K562 (cell line): ENCODE data around the gene ADPRH. TPM values are rescaled to one million over a fixed set of nuclear protein-coding genes. Genes with fewer than 3 reads are reported as not detected.

Source experiments
- ATAC-seq: fragments of 200-7000 bp; cut with Tn5 transposase; 3 replicates; pipeline ENCODE4 v1.9.1; 2020; ENCODE audit warnings: moderate library complexity
- BruUV-seq: library from RNA; stranded (reverse); fragments of 400-500 nt; replicated peaks from 2 replicates; lab custom pipeline; 2021; lab: Mats Ljungman, UMichigan
- CTCF ChIA-PET: fragments of 300-600 bp; formaldehyde crosslinking; extraction: SDS; loops from one replicate; lab custom pipeline; 2021; ENCODE audit warnings: low intra/inter-chr PET ratio; lab: Yijun Ruan, JAX
- POLR2A ChIA-PET: fragments of 300-600, 350-650 bp; sonication (Branson Sonifier 250); formaldehyde crosslinking; extraction: SDS; loops from one replicate; lab custom pipeline; 2021; ENCODE audit warnings: antibody characterized with exemption, inconsistent platforms; lab: Yijun Ruan, JAX
- DNase-seq, 4 experiments: peaks; one replicate each; pipeline versions ENCODE4 v3.0.0 to v3.0.0-alpha.2; 2011 to 2018; ENCODE audit warnings: low spot score in 3 of 4, mixed read lengths in 3 of 4; ENCODE audit errors: extremely low read depth in 1 of 4
- FAIRE-seq: peaks from 2 replicates; lab custom pipeline; 2011; peaks lifted over from hg19 to GRCh38; lab: Jason Lieb, UNC
- H2AFZ ChIP-seq: 2 replicates; pipeline ENCODE4 v1.6.0; 2011; ENCODE audit warnings: low read depth, low read length, control low read depth, inconsistent platforms
- H3K27ac ChIP-seq: fragments of 200-600 bp; 3 replicates; pipeline ENCODE4 v1.8.0; 2011; ENCODE audit warnings: low read depth, mild to moderate bottlenecking, control low read depth, inconsistent platforms, low read length, moderate library complexity, mixed read lengths; ENCODE audit errors: extremely low read depth
- H3K27me3 ChIP-seq, 2 experiments: fragments of 300-600 bp in 1 of 2; 2 replicates in 1 of 2; 3 replicates in 1 of 2; pipeline versions ENCODE4 v1.6.0 to v1.8.0; 2011; ENCODE audit warnings: inconsistent platforms in 2 of 2, low read length in 2 of 2, mild to moderate bottlenecking in 1 of 2, mixed read lengths in 1 of 2, moderate library complexity in 1 of 2; ENCODE audit not compliant: control insufficient read depth in 2 of 2, insufficient read depth in 2 of 2
- H3K36me3 ChIP-seq: fragments of 300-600 bp; 3 replicates; pipeline ENCODE4 v1.8.0; 2011; ENCODE audit warnings: mild to moderate bottlenecking, low read length, inconsistent platforms; ENCODE audit not compliant: control insufficient read depth, insufficient read depth
- H3K4me1 ChIP-seq, 2 experiments: fragments of 200-600 bp in 1 of 2; replicated peaks in 1 of 2; 2 replicates in 1 of 2; 3 replicates in 1 of 2; pipeline versions ENCODE4 v1.5.1 to v1.8.0; 2011; ENCODE audit warnings: inconsistent platforms in 2 of 2, low read length in 2 of 2, mild to moderate bottlenecking in 1 of 2, mixed read lengths in 1 of 2, moderate library complexity in 1 of 2; ENCODE audit not compliant: control insufficient read depth in 2 of 2, insufficient read depth in 2 of 2
- H3K4me2 ChIP-seq: 2 replicates; pipeline ENCODE4 v1.6.1; 2011; ENCODE audit warnings: low read length, control low read depth, inconsistent platforms, mixed read lengths; ENCODE audit not compliant: insufficient read depth
- H3K4me3 ChIP-seq: fragments of 200-600 bp; sonication (generic), shearing (Covaris generic); 2 replicates; pipeline ENCODE4 v1.5.1; 2016; ENCODE audit warnings: control low read depth, inconsistent platforms
- H3K79me2 ChIP-seq: fragments of 200-600 bp; 3 replicates; pipeline ENCODE4 v1.8.0; 2011; ENCODE audit warnings: low read length, inconsistent platforms; ENCODE audit not compliant: control insufficient read depth, insufficient read depth
- H3K9ac ChIP-seq, 2 experiments: 2 replicates each; pipeline versions ENCODE4 v1.6.0 to v1.6.1; 2011; ENCODE audit warnings: low read depth in 2 of 2, low read length in 2 of 2, control low read depth in 1 of 2, inconsistent platforms in 1 of 2, mild to moderate bottlenecking in 1 of 2, mixed read lengths in 1 of 2; ENCODE audit not compliant: insufficient read depth in 1 of 2
- H3K9me1 ChIP-seq: one replicate; pipeline ENCODE4 v1.6.0; 2011; ENCODE audit warnings: inconsistent platforms, mild to moderate bottlenecking, low read length, moderate library complexity; ENCODE audit not compliant: control insufficient read depth, insufficient read depth
- H3K9me3 ChIP-seq: replicated peaks from 2 replicates; pipeline ENCODE4 v1.5.1; 2011; ENCODE audit warnings: low read depth, low read length, inconsistent platforms; ENCODE audit not compliant: control insufficient read depth, insufficient read depth
- H4K20me1 ChIP-seq: replicated peaks from 2 replicates; pipeline ENCODE4 v1.6.1; 2011; ENCODE audit warnings: low read length, inconsistent platforms, mixed read lengths; ENCODE audit not compliant: control insufficient read depth, insufficient read depth
- E2F3 ChIP-seq: fragments of 250-450 bp; sonication (Bioruptor Pico); IDR thresholded peaks from 2 replicates; pipeline ENCODE4 v1.4.0; 2020; ENCODE audit warnings: mild to moderate bottlenecking
- EHMT2 ChIP-seq: fragments of 450-650 bp; IDR thresholded peaks from 2 replicates; pipeline ENCODE4 v1.6.1; 2018; ENCODE audit warnings: antibody characterized with exemption
- HDAC8 ChIP-seq: fragments of 450-650 bp; IDR thresholded peaks from 2 replicates; pipeline ENCODE4 v1.6.1; 2016; ENCODE audit warnings: mild to moderate bottlenecking, missing genetic modification characterization, moderate library complexity, missing compliant biosample characterization
- HIVEP1 ChIP-seq: fragments of 250-450 bp; sonication (Bioruptor Pico); IDR thresholded peaks from 2 replicates; pipeline ENCODE4 v1.4.0; 2020; ENCODE audit warnings: mild to moderate bottlenecking
- KDM2B ChIP-seq: fragments of 250-450 bp; sonication (Bioruptor Pico); IDR thresholded peaks from 2 replicates; pipeline ENCODE4 v1.8.0; 2021; ENCODE audit warnings: mild to moderate bottlenecking, moderate library complexity
- KDM5B ChIP-seq: fragments of 200-600 bp; sonication (generic); IDR thresholded peaks from 2 replicates; pipeline ENCODE4 v1.6.1; 2012; ENCODE audit warnings: low read depth, mild to moderate bottlenecking, moderate library complexity, low read length, control low read depth, inconsistent platforms; ENCODE audit not compliant: insufficient replicate concordance
- MCM5 ChIP-seq: fragments of 450-650 bp; IDR thresholded peaks from 2 replicates; pipeline ENCODE4 v1.6.1; 2016; ENCODE audit warnings: low read depth
- MTA2 ChIP-seq: fragments of 450-650 bp; IDR thresholded peaks from 2 replicates; pipeline ENCODE4 v1.6.1; 2016; ENCODE audit warnings: low read depth
- MTA3 ChIP-seq: fragments of 450-650 bp; formaldehyde crosslinking; IDR thresholded peaks from 2 replicates; pipeline ENCODE4 v1.6.1; 2017; ENCODE audit warnings: mild to moderate bottlenecking, borderline replicate concordance
- POLR2G ChIP-seq: fragments of 200-400 bp; formaldehyde crosslinking; IDR thresholded peaks from 2 replicates; pipeline ENCODE4 v1.6.1; 2017; ENCODE audit warnings: low read depth, mild to moderate bottlenecking, antibody characterized with exemption, low read length, moderate library complexity
- SIRT6 ChIP-seq: IDR thresholded peaks from one replicate; pipeline ENCODE4 v1.6.1; 2012; ENCODE audit warnings: low read depth, mild to moderate bottlenecking, control low read depth, inconsistent platforms, low read length, moderate library complexity
- XRCC4 ChIP-seq: IDR thresholded peaks from one replicate; pipeline ENCODE4 v1.6.1; 2011; ENCODE audit not compliant: insufficient read depth, insufficient read length; ENCODE audit errors: extremely low read depth
- ZBTB17 ChIP-seq: fragments of 450-650 bp; formaldehyde crosslinking; IDR thresholded peaks from 2 replicates; pipeline ENCODE4 v1.4.0; 2020; ENCODE audit warnings: mild to moderate bottlenecking
- ZC3H8 ChIP-seq: fragments of 450-650 bp; IDR thresholded peaks from 2 replicates; pipeline ENCODE4 v1.6.1; 2017
- ZNF79 ChIP-seq: fragments of 250-450 bp; sonication (Bioruptor Pico); IDR thresholded peaks from 2 replicates; pipeline ENCODE4 v1.4.0; 2020; ENCODE audit warnings: low read depth, mild to moderate bottlenecking, moderate library complexity
- WGBS: fragments of 100-300 bp; shearing (Covaris generic); methylation state at CpG from one replicate; pipeline ENCODE4 v1.1.6; 2016; ENCODE audit warnings: low coverage, mixed read lengths; ENCODE audit not compliant: insufficient coverage; ENCODE audit errors: missing lambda C conversion rate; 5-methylcytosine and 5-hydroxymethylcytosine counted together
- in situ Hi-C: fragments of 300-500 bp; cut with MboI; formaldehyde crosslinking; loops from 4 replicates; pipeline ENCODE4 v1.15.0; 2018; ENCODE audit warnings: inconsistent platforms, mixed read lengths
- intact Hi-C: fragments of 100-400 bp; cut with micrococcal nuclease; formaldehyde crosslinking; loops from 2 replicates; pipeline ENCODE4 v1.14.2; 2022
- polyA plus RNA-seq, 8 experiments: library from polyadenylated mRNA; depleted of rRNA in 4 of 8; stranded (reverse) in 5 of 8; unstranded in 3 of 8; fragments of >200 nt; fragmentation: Nextera tagmentation in 2 of 8; fragmentation: Illumina TruSeq in 1 of 8; extraction: Ambion mirVana in 2 of 8; extraction: Trizol in 1 of 8; gene quantifications; 2 replicates each; pipeline versions ENCODE4 v1.2.1 to v1.2.3, GENCODE V29; 2011 to 2014; ENCODE audit warnings: inconsistent platforms in 1 of 8, missing spikeins in 1 of 8
- total RNA-seq, 7 experiments: library from RNA; depleted of rRNA in 6 of 7; stranded (reverse); fragments of >200 nt in 6 of 7; fragmentation: Illumina TruSeq in 2 of 7; extraction: Trizol in 2 of 7; gene quantifications; 2 replicates each; pipeline versions ENCODE4 v1.2.1 to v1.2.3, GENCODE V29; 2011 to 2021; ENCODE audit warnings: low replicate concordance in 1 of 7
- TF ChIP-seq, protein P1 (sequence below), 2 experiments: fragments of 450-650 bp in 1 of 2; sonication (generic) in 1 of 2; formaldehyde crosslinking in 1 of 2; IDR thresholded peaks in 1 of 2; conservative IDR thresholded peaks in 1 of 2; 2 replicates each; pipeline versions ENCODE4 v1.6.1 to v1.8.1; 2016 to 2023; ENCODE audit warnings: mild to moderate bottlenecking in 2 of 2, moderate library complexity in 2 of 2, inconsistent platforms in 1 of 2, missing genetic modification reagents in 1 of 2
- TF ChIP-seq, protein P2 (sequence below): fragments of 450-650 bp; IDR thresholded peaks from 2 replicates; pipeline ENCODE4 v1.6.1; 2018; ENCODE audit not compliant: partially characterized antibody
- TF ChIP-seq, protein P3 (sequence below): sonication (generic); formaldehyde crosslinking; IDR thresholded peaks from 2 replicates; pipeline ENCODE4 v1.9.0; 2022; ENCODE audit warnings: mild to moderate bottlenecking, missing genetic modification reagents

The ADPRH gene
- total and polyA plus RNA-seq, 9 of the 15 experiments (the other 6 are each of a cell fraction or from before 2014, with no cell fraction given): 0.01 to 1.4 (median 0.65) TPM

DNA sequence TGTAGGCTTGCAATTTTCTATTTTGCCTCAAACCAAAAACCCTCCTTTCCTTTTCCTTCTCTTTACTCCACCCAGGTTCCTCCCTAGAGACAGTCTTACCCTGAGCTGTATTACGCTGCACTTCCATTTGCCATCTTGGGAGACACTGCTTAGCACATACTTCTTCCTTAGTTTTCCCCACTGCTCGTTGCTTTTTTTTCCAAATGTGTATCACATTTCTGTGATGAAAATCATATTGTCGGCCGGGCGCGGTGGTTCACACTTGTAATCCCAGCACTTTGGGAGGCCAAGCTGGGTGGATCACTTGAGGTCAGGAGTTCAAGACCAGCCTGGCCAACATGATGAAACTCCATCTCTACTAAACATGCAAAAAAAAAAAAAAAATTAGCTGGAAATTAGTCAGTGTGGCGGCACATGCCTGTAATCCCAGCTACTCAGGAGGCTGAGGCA, 51.6 kb downstream of the ADPRH start (continued):
- TF ChIP-seq, protein P1, sequence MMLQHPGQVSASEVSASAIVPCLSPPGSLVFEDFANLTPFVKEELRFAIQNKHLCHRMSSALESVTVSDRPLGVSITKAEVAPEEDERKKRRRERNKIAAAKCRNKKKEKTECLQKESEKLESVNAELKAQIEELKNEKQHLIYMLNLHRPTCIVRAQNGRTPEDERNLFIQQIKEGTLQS (IDR thresholded peaks at IDR 0.05): no peak
- TF ChIP-seq, protein P1 (CRISPR knock-in tag; conservative IDR thresholded peaks at IDR 0.05): no peak

DNA sequence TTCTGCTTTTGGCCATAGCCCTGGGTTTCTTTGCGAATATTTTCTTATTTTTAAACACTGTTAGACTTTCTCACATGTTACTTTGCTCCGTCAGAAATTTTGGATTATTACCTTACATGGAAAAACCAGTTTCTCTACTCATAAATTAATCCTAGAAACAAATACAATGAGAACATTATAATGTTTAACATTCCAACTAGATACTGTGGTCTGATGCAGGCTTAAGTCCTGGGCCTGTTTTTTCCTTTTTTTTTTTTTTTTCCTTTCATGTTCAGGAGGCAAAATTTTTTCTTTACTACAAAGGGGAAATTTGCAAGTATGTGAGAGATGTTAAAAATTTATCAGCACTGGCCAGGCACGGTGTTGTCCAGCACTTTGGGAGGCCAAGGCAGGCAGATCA, 52.2 kb downstream of the ADPRH start:
- Histone ChIP-seq H3K9me1 (no peaks in the 10 kb centered on the region), H3K9me3 (no peaks in the 10 kb centered on the region), H3K4me2 (no peak overlapping the region), H3K9ac (no peak overlapping the region), H3K27ac (no peak overlapping the region), H3K79me2 (no peaks in the 10 kb centered on the region), H3K36me3 (no peaks in the 10 kb centered on the region), H4K20me1 (no peaks in the 10 kb centered on the region), H3K4me3 (no peak overlapping the region), H3K4me1 (peaks cover 0 to 11% of the 10 kb centered on the region in 2 experiments; a peak in 4 of 5 replicates), H3K27me3 (no peaks in the 10 kb centered on the region), H2AFZ (no peak overlapping the region)
- WGBS: 30% methylated on average over 3 of the region's 3 CpGs
- POLR2A ChIA-PET: no interaction called here
- CTCF ChIA-PET: no interaction called here
- intact Hi-C loops (no loop called here), in situ Hi-C loops (no loop called here)
- no peak for FAIRE-seq
- no TSS peak for BruUV-seq
- no peak for DNase-seq
- no peak for ATAC-seq
- no peak for TF ChIP-seq ZC3H8
- TF ChIP-seq MTA2: no peak
- TF ChIP-seq XRCC4: no peak
- no peak for TF ChIP-seq KDM2B (CRISPR knock-in tag)
- no peak for TF ChIP-seq ZBTB17
- no peak for TF ChIP-seq ZNF79 (CRISPR knock-in tag)
- TF ChIP-seq, protein P2, sequence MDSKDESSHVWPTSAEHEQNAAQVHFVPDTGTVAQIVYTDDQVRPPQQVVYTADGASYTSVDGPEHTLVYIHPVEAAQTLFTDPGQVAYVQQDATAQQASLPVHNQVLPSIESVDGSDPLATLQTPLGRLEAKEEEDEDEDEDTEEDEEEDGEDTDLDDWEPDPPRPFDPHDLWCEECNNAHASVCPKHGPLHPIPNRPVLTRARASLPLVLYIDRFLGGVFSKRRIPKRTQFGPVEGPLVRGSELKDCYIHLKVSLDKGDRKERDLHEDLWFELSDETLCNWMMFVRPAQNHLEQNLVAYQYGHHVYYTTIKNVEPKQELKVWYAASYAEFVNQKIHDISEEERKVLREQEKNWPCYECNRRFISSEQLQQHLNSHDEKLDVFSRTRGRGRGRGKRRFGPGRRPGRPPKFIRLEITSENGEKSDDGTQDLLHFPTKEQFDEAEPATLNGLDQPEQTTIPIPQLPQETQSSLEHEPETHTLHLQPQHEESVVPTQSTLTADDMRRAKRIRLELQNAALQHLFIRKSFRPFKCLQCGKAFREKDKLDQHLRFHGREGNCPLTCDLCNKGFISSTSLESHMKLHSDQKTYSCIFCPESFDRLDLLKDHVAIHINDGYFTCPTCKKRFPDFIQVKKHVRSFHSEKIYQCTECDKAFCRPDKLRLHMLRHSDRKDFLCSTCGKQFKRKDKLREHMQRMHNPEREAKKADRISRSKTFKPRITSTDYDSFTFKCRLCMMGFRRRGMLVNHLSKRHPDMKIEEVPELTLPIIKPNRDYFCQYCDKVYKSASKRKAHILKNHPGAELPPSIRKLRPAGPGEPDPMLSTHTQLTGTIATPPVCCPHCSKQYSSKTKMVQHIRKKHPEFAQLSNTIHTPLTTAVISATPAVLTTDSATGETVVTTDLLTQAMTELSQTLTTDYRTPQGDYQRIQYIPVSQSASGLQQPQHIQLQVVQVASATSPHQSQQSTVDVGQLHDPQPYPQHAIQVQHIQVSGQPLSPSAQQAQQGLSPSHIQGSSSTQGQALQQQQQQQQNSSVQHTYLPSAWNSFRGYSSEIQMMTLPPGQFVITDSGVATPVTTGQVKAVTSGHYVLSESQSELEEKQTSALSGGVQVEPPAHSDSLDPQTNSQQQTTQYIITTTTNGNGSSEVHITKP: no peak
- TF ChIP-seq SIRT6: no peak
- TF ChIP-seq KDM5B: no peak
- TF ChIP-seq E2F3: no peak
- TF ChIP-seq, protein P3, sequence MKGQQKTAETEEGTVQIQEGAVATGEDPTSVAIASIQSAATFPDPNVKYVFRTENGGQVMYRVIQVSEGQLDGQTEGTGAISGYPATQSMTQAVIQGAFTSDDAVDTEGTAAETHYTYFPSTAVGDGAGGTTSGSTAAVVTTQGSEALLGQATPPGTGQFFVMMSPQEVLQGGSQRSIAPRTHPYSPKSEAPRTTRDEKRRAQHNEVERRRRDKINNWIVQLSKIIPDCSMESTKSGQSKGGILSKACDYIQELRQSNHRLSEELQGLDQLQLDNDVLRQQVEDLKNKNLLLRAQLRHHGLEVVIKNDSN (CRISPR knock-in tag): no peak
- TF ChIP-seq HDAC8: no peak
- TF ChIP-seq MTA3: no peak
- no peak for TF ChIP-seq EHMT2
- TF ChIP-seq HIVEP1 (CRISPR knock-in tag): no peak
- TF ChIP-seq POLR2G: no peak
- TF ChIP-seq MCM5: no peak
